IMR-90 (cell line): Measurements from ENCODE around the gene NIPAL3. TPM values are rescaled to one million over a fixed set of nuclear protein-coding genes. Genes with fewer than 3 reads are reported as not detected.

ENCODE experiments used
- ATAC-seq: fragments of 200-7000 bp; cut with Tn5 transposase; 2 replicates; pipeline ENCODE4 v1.9.1; 2020; ENCODE audit warnings: low read depth, mild to moderate bottlenecking, moderate library complexity
- BruUV-seq: library from RNA; stranded (reverse); fragments of 400-500 nt; replicated peaks from 2 replicates; lab custom pipeline; 2021; lab: Mats Ljungman, UMichigan
- CTCF ChIA-PET: fragments of 300-600 bp; formaldehyde crosslinking; extraction: SDS; loops from one replicate; lab custom pipeline; 2021; ENCODE audit warnings: antibody characterized with exemption; lab: Yijun Ruan, JAX
- POLR2A ChIA-PET: fragments of 300-600 bp; sonication (Branson Sonifier 250); formaldehyde crosslinking; loops from one replicate; lab custom pipeline; 2022; ENCODE audit warnings: antibody characterized with exemption; ENCODE audit not compliant: unreplicated experiment; lab: Charles Lee
- DNase-seq: peaks from one replicate; pipeline ENCODE4 v3.0.0; 2013
- H2AFZ ChIP-seq: replicated peaks from 2 replicates; pipeline ENCODE3; 2013; ENCODE audit warnings: low read length, mild to moderate bottlenecking; ENCODE audit not compliant: poor library complexity
- H2AK5ac ChIP-seq: 2 replicates; pipeline ENCODE4 v1.6.1; 2013; ENCODE audit warnings: low read depth, low read length, inconsistent platforms
- H2AK9ac ChIP-seq: replicated peaks from 2 replicates; pipeline ENCODE3; 2013; ENCODE audit warnings: mild to moderate bottlenecking, low read depth, low read length, moderate library complexity; ENCODE audit not compliant: poor library complexity
- H2BK120ac ChIP-seq: 2 replicates; pipeline ENCODE4 v1.6.1; 2013; ENCODE audit warnings: low read depth, low read length, inconsistent platforms
- H2BK15ac ChIP-seq: 3 replicates; pipeline ENCODE4 v1.6.1; 2013; ENCODE audit warnings: low read depth, low read length, inconsistent platforms
- H2BK20ac ChIP-seq: 2 replicates; pipeline ENCODE4 v1.6.1; 2013; ENCODE audit warnings: low read depth, mild to moderate bottlenecking, inconsistent platforms, low read length, moderate library complexity
- H2BK5ac ChIP-seq: 2 replicates; pipeline ENCODE4 v1.6.1; 2013; ENCODE audit warnings: mild to moderate bottlenecking, low read depth, low read length, inconsistent platforms; ENCODE audit not compliant: poor library complexity, severe bottlenecking
- H3K14ac ChIP-seq: replicated peaks from 2 replicates; pipeline ENCODE4 v1.6.1; 2013; ENCODE audit warnings: low read depth, low read length, inconsistent platforms
- H3K18ac ChIP-seq: 2 replicates; pipeline ENCODE4 v1.6.1; 2013; ENCODE audit warnings: low read depth, low read length, control low read depth
- H3K23ac ChIP-seq: 2 replicates; pipeline ENCODE4 v1.6.1; 2013; ENCODE audit warnings: low read depth, low read length, inconsistent platforms
- H3K27ac ChIP-seq: 2 replicates; pipeline ENCODE4 v1.5.1; 2013; ENCODE audit warnings: mild to moderate bottlenecking, control low read depth, low read length; ENCODE audit not compliant: insufficient read depth
- H3K27me3 ChIP-seq: 2 replicates; pipeline ENCODE4 v1.6.1; 2013; ENCODE audit warnings: low read length; ENCODE audit not compliant: control insufficient read depth, insufficient read depth
- H3K36me3 ChIP-seq: 2 replicates; pipeline ENCODE4 v1.6.1; 2013; ENCODE audit warnings: low read length, mixed read lengths; ENCODE audit not compliant: control insufficient read depth, insufficient read depth
- H3K4ac ChIP-seq: 2 replicates; pipeline ENCODE4 v1.6.1; 2013; ENCODE audit warnings: low read depth, low read length, inconsistent platforms
- H3K4me1 ChIP-seq: 2 replicates; pipeline ENCODE4 v1.6.1; 2013; ENCODE audit warnings: low read length, mixed read lengths; ENCODE audit not compliant: control insufficient read depth, insufficient read depth
- H3K4me2 ChIP-seq: 2 replicates; pipeline ENCODE4 v1.6.1; 2013; ENCODE audit warnings: low read depth, mild to moderate bottlenecking, control low read depth, low read length, moderate library complexity
- H3K4me3 ChIP-seq: 2 replicates; pipeline ENCODE4 v1.5.1; 2013; ENCODE audit warnings: low read depth, mild to moderate bottlenecking, control low read depth, low read length, moderate library complexity; ENCODE audit not compliant: insufficient read depth
- H3K56ac ChIP-seq: 2 replicates; pipeline ENCODE4 v1.6.1; 2013; ENCODE audit warnings: low read length, inconsistent platforms; ENCODE audit not compliant: insufficient read depth; ENCODE audit errors: extremely low read depth
- H3K79me1 ChIP-seq, 2 experiments: 2 replicates each; pipeline ENCODE4 v1.6.1; 2013; ENCODE audit warnings: low read length in 2 of 2, inconsistent platforms in 1 of 2, low read depth in 1 of 2
- H3K9ac ChIP-seq: 2 replicates; pipeline ENCODE4 v1.6.1; 2013; ENCODE audit warnings: low read depth, low read length, control low read depth
- H3K9me1 ChIP-seq: 2 replicates; pipeline ENCODE4 v1.6.1; 2013; ENCODE audit warnings: low read length, inconsistent platforms; ENCODE audit not compliant: insufficient read depth
- H3K9me3 ChIP-seq: 2 replicates; pipeline ENCODE4 v1.6.1; 2013; ENCODE audit warnings: low read length; ENCODE audit not compliant: control insufficient read depth, insufficient read depth
- H4K20me1 ChIP-seq: 2 replicates; pipeline ENCODE4 v1.6.1; 2013; ENCODE audit warnings: low read length, inconsistent platforms; ENCODE audit not compliant: insufficient read depth
- H4K5ac ChIP-seq: 2 replicates; pipeline ENCODE4 v1.6.1; 2013; ENCODE audit warnings: mild to moderate bottlenecking, low read depth, low read length, control low read depth
- H4K8ac ChIP-seq, 2 experiments: 2 replicates each; pipeline ENCODE4 v1.6.1; 2013; ENCODE audit warnings: low read depth in 2 of 2, low read length in 2 of 2, control low read depth in 1 of 2, inconsistent platforms in 1 of 2
- H4K91ac ChIP-seq: 2 replicates; pipeline ENCODE4 v1.6.1; 2013; ENCODE audit warnings: low read depth, low read length, inconsistent platforms; ENCODE audit not compliant: insufficient read depth
- BHLHE40 ChIP-seq: fragments of 150-350 bp; IDR thresholded peaks from 2 replicates; pipeline ENCODE4 v1.6.1; 2016; ENCODE audit warnings: mild to moderate bottlenecking, low read depth, low read length
- CEBPB ChIP-seq: IDR thresholded peaks from 2 replicates; pipeline ENCODE4 v1.6.1; 2012; ENCODE audit warnings: low read depth, low read length, improper control_type of control experiment
- CHD1 ChIP-seq: IDR thresholded peaks from 2 replicates; pipeline ENCODE4 v1.6.1; 2012; ENCODE audit warnings: low read depth, low read length, improper control_type of control experiment
- CTCF ChIP-seq: conservative IDR thresholded peaks from 2 replicates; pipeline ENCODE4 v1.5.1; 2012; ENCODE audit warnings: mild to moderate bottlenecking, low read depth, low read length, improper control_type of control experiment
- ELK1 ChIP-seq: fragments of 150-350 bp; IDR thresholded peaks from 2 replicates; pipeline ENCODE4 v1.6.1; 2016; ENCODE audit warnings: low read depth, mild to moderate bottlenecking, low read length, moderate library complexity, borderline replicate concordance
- FOS ChIP-seq: fragments of 150-350 bp; IDR thresholded peaks from 2 replicates; pipeline ENCODE4 v1.6.1; 2016; ENCODE audit warnings: low read depth, low read length
- MAFK ChIP-seq: IDR thresholded peaks from 2 replicates; pipeline ENCODE4 v1.6.1; 2012; ENCODE audit warnings: low read depth, low read length, improper control_type of control experiment
- MAZ ChIP-seq: IDR thresholded peaks from 2 replicates; pipeline ENCODE4 v1.6.1; 2012; ENCODE audit warnings: low read depth, mild to moderate bottlenecking, low read length, improper control_type of control experiment, moderate library complexity, borderline replicate concordance
- MXI1 ChIP-seq: IDR thresholded peaks from 2 replicates; pipeline ENCODE4 v1.6.1; 2012; ENCODE audit warnings: low read depth, mild to moderate bottlenecking, low read length, moderate library complexity, borderline replicate concordance
- NFE2L2 ChIP-seq: fragments of 150-350 bp; IDR thresholded peaks from 2 replicates; pipeline ENCODE4 v1.6.1; 2016; ENCODE audit warnings: low read depth, mild to moderate bottlenecking, low read length
- POLR2A ChIP-seq: IDR thresholded peaks from 2 replicates; pipeline ENCODE4 v1.6.1; 2012; ENCODE audit warnings: mild to moderate bottlenecking, low read depth, low read length
- RAD21 ChIP-seq: IDR thresholded peaks from 2 replicates; pipeline ENCODE4 v1.6.1; 2012; ENCODE audit warnings: low read length, improper control_type of control experiment
- RCOR1 ChIP-seq: IDR thresholded peaks from 2 replicates; pipeline ENCODE4 v1.6.1; 2012; ENCODE audit warnings: mild to moderate bottlenecking, low read length, improper control_type of control experiment; ENCODE audit not compliant: insufficient replicate concordance
- RFX5 ChIP-seq: IDR thresholded peaks from 2 replicates; pipeline ENCODE4 v1.8.0; 2012; ENCODE audit warnings: low read depth, mild to moderate bottlenecking, low read length, moderate library complexity
- SMC3 ChIP-seq: fragments of 150-350 bp; IDR thresholded peaks from 2 replicates; pipeline ENCODE4 v1.6.1; 2016; ENCODE audit warnings: low read depth, mild to moderate bottlenecking, antibody characterized with exemption, low read length, moderate library complexity
- WGBS, 2 experiments: methylation state at CpG; one replicate each; pipeline versions ENCODE4 v1.1.5 to v1.1.7; 2013; ENCODE audit warnings: missing lambda C conversion rate in 2 of 2; ENCODE audit not compliant: insufficient read length in 1 of 2; ENCODE audit errors: extremely low coverage in 2 of 2; 5-methylcytosine and 5-hydroxymethylcytosine counted together
- dilution Hi-C: fragments of 300-500 bp; cut with HindIII; formaldehyde crosslinking; loops from one replicate; pipeline ENCODE4 v1.14.3; 2018; ENCODE audit warnings: low sequenced_read_pairs; ENCODE audit not compliant: unreplicated experiment
- in situ Hi-C: fragments of 300-500 bp; cut with MboI; formaldehyde crosslinking; loops from 3 replicates; pipeline ENCODE4 v1.14.3; 2019; ENCODE audit warnings: low sequenced_read_pairs, inconsistent platforms, mixed read lengths
- intact Hi-C: fragments of 100-400 bp; cut with micrococcal nuclease; formaldehyde crosslinking; loops from 2 replicates; pipeline ENCODE4 v1.10.0; 2022
- polyA plus RNA-seq, 3 experiments: library from polyadenylated mRNA; depleted of rRNA; stranded (reverse); fragments of >200 nt; gene quantifications; 2 replicates each; pipeline ENCODE4 v1.2.3, GENCODE V29; 2012; ENCODE audit warnings: low replicate concordance in 1 of 3
- total RNA-seq: library from RNA; depleted of rRNA; stranded (reverse); fragments of >200 nt; gene quantifications from 2 replicates; pipeline ENCODE4 v1.2.3, GENCODE V29; 2012
- TF ChIP-seq, protein P1 (sequence below): fragments of 150-350 bp; IDR thresholded peaks from 2 replicates; pipeline ENCODE4 v1.6.1; 2017; ENCODE audit warnings: mild to moderate bottlenecking, antibody characterized with exemption, low read length, low read depth

NIPAL3 gene
- total and polyA plus RNA-seq, 2 of the 4 experiments (the other 2 are of a cell fraction) = 55.0 to 123 TPM

- DNase-seq (no peak), ATAC-seq (no peak)
- Histone ChIP-seq H3K27me3 (no peaks in the 10 kb centered on the region), H2AK5ac (no peak overlapping the region), H4K5ac (no peak overlapping the region), H3K9ac (no peak overlapping the region), H3K23ac (no peak overlapping the region), H3K18ac (no peak overlapping the region), H2AFZ (no peak overlapping the region), H3K79me1 (peaks cover 15 to 23% of the 10 kb centered on the region in 2 experiments), H4K91ac (no peak overlapping the region), H3K4me1 (no peaks in the 10 kb centered on the region; the same call in 1 of the 2 replicates), H3K9me3 (peaks cover 3% of the 10 kb centered on the region; the same call in 1 of the 2 replicates), H3K36me3 (no peaks in the 10 kb centered on the region), H2BK5ac (no peak overlapping the region), H3K14ac (no peak overlapping the region), H3K4me2 (no peak overlapping the region), H4K20me1 (no peaks in the 10 kb centered on the region), H3K4ac (no peak overlapping the region), H2BK20ac (no peak overlapping the region), H4K8ac (no peak overlapping the region), H2BK120ac (no peak overlapping the region), H2AK9ac (no peak overlapping the region), H3K27ac (no peak overlapping the region), H2BK15ac (no peak overlapping the region), H3K9me1 (peaks cover 7% of the 10 kb centered on the region), H3K56ac (no peak overlapping the region), H3K4me3 (no peak overlapping the region)
- ChIA-PET POLR2A (no interaction called here), CTCF (no interaction called here)
- BruUV-seq = no TSS peak
- 100% methylated on average over 1 of the region's 1 CpG; no CpG with 5 or more reads in 1 of the 2 experiments for WGBS, 2 experiments
- intact Hi-C loops = no loop called here
- in situ Hi-C loops = no loop called here
- dilution Hi-C loops = no loop called here
- TF ChIP-seq ELK1 = no peak
- TF ChIP-seq BHLHE40 = no peak
- no peak for TF ChIP-seq SMC3
- no peak for TF ChIP-seq FOS
- TF ChIP-seq MAFK = no peak
- no peak for TF ChIP-seq CHD1
- no peak for TF ChIP-seq MXI1
- no peak for TF ChIP-seq RAD21
- TF ChIP-seq RFX5 = no peak
- TF ChIP-seq RCOR1 = no peak
- no peak for TF ChIP-seq CEBPB
- no peak for TF ChIP-seq POLR2A
- no peak for TF ChIP-seq NFE2L2
- TF ChIP-seq CTCF = no peak
- TF ChIP-seq, protein P1, sequence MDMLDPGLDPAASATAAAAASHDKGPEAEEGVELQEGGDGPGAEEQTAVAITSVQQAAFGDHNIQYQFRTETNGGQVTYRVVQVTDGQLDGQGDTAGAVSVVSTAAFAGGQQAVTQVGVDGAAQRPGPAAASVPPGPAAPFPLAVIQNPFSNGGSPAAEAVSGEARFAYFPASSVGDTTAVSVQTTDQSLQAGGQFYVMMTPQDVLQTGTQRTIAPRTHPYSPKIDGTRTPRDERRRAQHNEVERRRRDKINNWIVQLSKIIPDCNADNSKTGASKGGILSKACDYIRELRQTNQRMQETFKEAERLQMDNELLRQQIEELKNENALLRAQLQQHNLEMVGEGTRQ = no peak
- TF ChIP-seq MAZ = no peak
Observed at GRCh38 chr1:24406788-24407187, 8.8 kb upstream of the NIPAL3 start.
